Ascending aorta (tissue), 2 donors: ENCODE data around the gene PLAAT5. TPM values are rescaled to one million over a fixed set of nuclear protein-coding genes. Genes with fewer than 3 reads are reported as not detected.

Source experiments
- DNase-seq, 2 donors: peaks; one replicate each; pipeline ENCODE4 v3.0.0-alpha.2; 2019; ENCODE audit warnings: low spot score in 2 of 2
- H3K27ac ChIP-seq, 2 donors: fragments of 200-600 bp; sonication (generic); one replicate each; pipeline ENCODE4 v1.5.1; 2016 to 2017; ENCODE audit warnings: mild to moderate bottlenecking in 1 of 2
- H3K27me3 ChIP-seq: fragments of 200-600 bp; sonication (generic); one replicate; pipeline ENCODE4 v1.5.1; 2017
- H3K36me3 ChIP-seq, 2 donors: fragments of 200-600 bp; sonication (generic); one replicate each; pipeline ENCODE4 v1.5.1; 2016
- H3K4me1 ChIP-seq, 2 donors: fragments of 200-600 bp; sonication (generic); one replicate each; pipeline ENCODE4 v1.5.1; 2016 to 2017; ENCODE audit warnings: mild to moderate bottlenecking in 1 of 2
- H3K4me3 ChIP-seq, 2 donors: fragments of 200-600 bp; sonication (generic); one replicate each; pipeline ENCODE4 v1.5.1; 2016 to 2017; ENCODE audit warnings: mild to moderate bottlenecking in 1 of 2
- H3K9me3 ChIP-seq, 2 donors: fragments of 200-600 bp; sonication (generic); one replicate each; pipeline ENCODE4 v1.5.1; 2016
- intact Hi-C: fragments of 100-400 bp; cut with DNase I; formaldehyde crosslinking; loops from one replicate; pipeline ENCODE4 v1.15.1; 2023
- total RNA-seq: library from RNA; depleted of rRNA; stranded (reverse); fragments of >200 nt; gene quantifications from one replicate; pipeline ENCODE4 v1.1.0, GENCODE V29; 2016
- TF ChIP-seq, protein P1 (sequence below), 3 experiments: fragments of 200-600 bp in 2 of 3; fragments of 450-650 bp in 1 of 3; sonication (generic) in 2 of 3; IDR thresholded peaks; one replicate each; pipeline ENCODE4 v1.5.1; 2016 to 2019; ENCODE audit warnings: antibody characterized with exemption in 3 of 3, mild to moderate bottlenecking in 1 of 3, moderate library complexity in 1 of 3

PLAAT5 gene
- total RNA-seq, 1 donor from 2014 or later: 0.21 TPM

- DNase-seq: no peak
- no peaks in the 10 kb centered on the region for H3K27me3 ChIP-seq
- intact Hi-C loops: no loop called here
- H3K36me3 ChIP-seq: no peaks in the 10 kb centered on the region
- H3K27ac ChIP-seq: no peak overlapping the region
- TF ChIP-seq, protein P1, sequence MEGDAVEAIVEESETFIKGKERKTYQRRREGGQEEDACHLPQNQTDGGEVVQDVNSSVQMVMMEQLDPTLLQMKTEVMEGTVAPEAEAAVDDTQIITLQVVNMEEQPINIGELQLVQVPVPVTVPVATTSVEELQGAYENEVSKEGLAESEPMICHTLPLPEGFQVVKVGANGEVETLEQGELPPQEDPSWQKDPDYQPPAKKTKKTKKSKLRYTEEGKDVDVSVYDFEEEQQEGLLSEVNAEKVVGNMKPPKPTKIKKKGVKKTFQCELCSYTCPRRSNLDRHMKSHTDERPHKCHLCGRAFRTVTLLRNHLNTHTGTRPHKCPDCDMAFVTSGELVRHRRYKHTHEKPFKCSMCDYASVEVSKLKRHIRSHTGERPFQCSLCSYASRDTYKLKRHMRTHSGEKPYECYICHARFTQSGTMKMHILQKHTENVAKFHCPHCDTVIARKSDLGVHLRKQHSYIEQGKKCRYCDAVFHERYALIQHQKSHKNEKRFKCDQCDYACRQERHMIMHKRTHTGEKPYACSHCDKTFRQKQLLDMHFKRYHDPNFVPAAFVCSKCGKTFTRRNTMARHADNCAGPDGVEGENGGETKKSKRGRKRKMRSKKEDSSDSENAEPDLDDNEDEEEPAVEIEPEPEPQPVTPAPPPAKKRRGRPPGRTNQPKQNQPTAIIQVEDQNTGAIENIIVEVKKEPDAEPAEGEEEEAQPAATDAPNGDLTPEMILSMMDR (IDR thresholded peaks at IDR 0.05): no peak
- H3K4me1 ChIP-seq: peaks cover 0 to 6% of the 10 kb centered on the region in 2 donors
- peaks cover 0 to 5% of the 10 kb centered on the region in 2 donors for H3K9me3 ChIP-seq
- H3K4me3 ChIP-seq: no peak overlapping the region
These were observed 36.7 kb upstream of the PLAAT5 start for GRCh38 chr11:63527667-63528066.

- Histone ChIP-seq H3K27me3 (no peaks in the 10 kb centered on the region), H3K4me3 (no peak overlapping the region), H3K4me1 (no peaks in the 10 kb centered on the region), H3K36me3 (no peaks in the 10 kb centered on the region), H3K9me3 (peaks cover 0 to 6% of the 10 kb centered on the region in 2 donors), H3K27ac (no peak overlapping the region)
- intact Hi-C loops: no loop called here
- DNase-seq: no peak
- TF ChIP-seq, protein P1 (IDR thresholded peaks at IDR 0.05): no peak
These were observed 32.2 kb upstream of the PLAAT5 start for GRCh38 chr11:63523151-63523550.

DNA sequence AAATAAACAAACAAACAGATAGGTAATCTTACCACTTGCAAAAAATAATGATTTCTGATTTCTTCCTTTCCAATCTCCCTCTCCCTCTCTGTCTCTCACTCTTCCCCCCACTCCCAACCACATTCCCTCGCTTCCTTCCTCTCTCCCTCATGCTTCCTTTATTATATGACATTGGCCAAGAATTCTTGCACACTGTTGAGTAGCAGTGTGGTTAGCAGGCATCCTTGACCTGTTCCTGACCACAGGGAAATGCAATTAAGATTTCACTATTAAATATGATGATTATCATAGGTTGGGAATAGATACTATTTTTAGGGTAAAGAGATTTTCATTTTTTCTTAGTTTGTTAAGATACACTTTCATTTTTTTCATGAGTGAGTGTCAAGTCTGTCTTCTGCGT is 30.9 kb upstream of the PLAAT5 start:
- TF ChIP-seq, protein P1 (IDR thresholded peaks at IDR 0.05): no peak
- no peak for DNase-seq
- Histone ChIP-seq H3K27ac (no peak overlapping the region), H3K4me1 (no peaks in the 10 kb centered on the region), H3K36me3 (no peaks in the 10 kb centered on the region), H3K27me3 (no peaks in the 10 kb centered on the region), H3K4me3 (no peak overlapping the region), H3K9me3 (peaks cover 0 to 6% of the 10 kb centered on the region in 2 donors)
- intact Hi-C loops: no loop called here

- H3K4me1 ChIP-seq: no peaks in the 10 kb centered on the region
- no peak for DNase-seq
- peaks cover 0 to 6% of the 10 kb centered on the region in 2 donors for H3K9me3 ChIP-seq
- no peak overlapping the region for H3K4me3 ChIP-seq
- H3K27me3 ChIP-seq: no peaks in the 10 kb centered on the region
- TF ChIP-seq, protein P1 (IDR thresholded peaks at IDR 0.05): no peak
- no peak overlapping the region for H3K27ac ChIP-seq
- intact Hi-C loops: no loop called here
- H3K36me3 ChIP-seq: no peaks in the 10 kb centered on the region
These were observed 29.7 kb upstream of the PLAAT5 start for GRCh38 chr11:63520606-63521170.

- Histone ChIP-seq H3K36me3 (no peaks in the 10 kb centered on the region), H3K27ac (no peak overlapping the region), H3K27me3 (no peaks in the 10 kb centered on the region), H3K4me1 (no peaks in the 10 kb centered on the region), H3K4me3 (no peak overlapping the region), H3K9me3 (peaks cover 0 to 6% of the 10 kb centered on the region in 2 donors)
- TF ChIP-seq, protein P1 (IDR thresholded peaks at IDR 0.05): no peak
- intact Hi-C loops: no loop called here
- DNase-seq: no peak
These were observed 27.6 kb upstream of the PLAAT5 start for GRCh38 chr11:63518548-63518947.

GRCh38 chr11:63517156-63517555 is 26.2 kb upstream of the PLAAT5 start:
- no peak for DNase-seq
- TF ChIP-seq, protein P1 (IDR thresholded peaks at IDR 0.05): no peak
- H3K36me3 ChIP-seq: no peaks in the 10 kb centered on the region
- intact Hi-C loops: no loop called here
- H3K4me3 ChIP-seq: no peak overlapping the region
- no peak overlapping the region for H3K27ac ChIP-seq
- H3K9me3 ChIP-seq: no peaks in the 10 kb centered on the region
- H3K27me3 ChIP-seq: no peaks in the 10 kb centered on the region
- H3K4me1 ChIP-seq: no peaks in the 10 kb centered on the region
